ENCODE measurements around the gene ATAD3C. TPM values are rescaled to one million over a fixed set of nuclear protein-coding genes. Genes with fewer than 3 reads are reported as not detected.

The ATAD3C gene
- total and polyA plus RNA-seq, 10 of the 15 experiments (the other 5 are each of a cell fraction or from before 2014, with no cell fraction given) = 0.03 to 3.1 (median 0.86) TPM

DNA sequence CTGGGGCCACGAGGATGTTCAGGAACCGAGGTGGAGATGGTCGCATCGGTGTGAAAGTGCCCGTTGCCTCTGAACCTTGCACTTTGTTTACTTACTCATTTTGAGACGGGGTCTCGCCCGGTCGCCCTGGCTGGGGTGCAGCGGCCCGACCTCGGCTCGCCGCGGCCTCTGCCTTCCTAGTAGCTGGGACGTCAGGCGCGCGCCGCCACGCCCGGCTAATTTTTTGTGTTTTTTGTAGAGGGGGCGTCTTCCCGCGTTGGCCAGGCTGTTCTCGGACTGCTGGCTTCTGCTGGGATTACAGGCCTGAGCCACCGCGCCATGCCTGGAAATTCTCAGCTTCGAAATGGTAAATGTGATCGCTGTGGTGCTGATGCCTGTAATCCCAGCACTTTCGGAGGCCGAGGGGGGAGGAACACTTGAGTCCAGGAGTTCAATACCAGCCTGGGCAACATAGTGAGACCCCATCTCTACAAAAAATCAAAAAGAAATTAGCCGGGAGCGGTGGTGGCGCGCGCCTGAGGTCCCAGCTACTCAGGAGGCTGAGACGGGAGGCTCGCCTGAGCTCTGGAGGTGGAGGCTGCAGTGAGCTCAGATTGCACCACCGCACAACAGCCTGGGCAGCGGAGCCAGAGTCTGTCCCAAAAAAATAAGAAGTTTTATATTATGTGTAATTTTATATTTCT lies 41.7 kb upstream of the ATAD3C start:
- Histone ChIP-seq H3K4me3 (peak overlapping the region; percentile 98), H3K79me2 (ENCODE audit: control insufficient read depth, insufficient read depth, low read length) (peaks cover 46% of the 10 kb centered on the region), H3K4me2 (ENCODE audit: control insufficient read depth, insufficient read depth) (peak overlapping the region; percentile 70), H2AFZ (ENCODE audit: control insufficient read depth, low read depth, low read length) (peak overlapping the region; percentile 75; the same call in 1 of the 2 replicates), H3K4me1 (ENCODE audit: control insufficient read depth, insufficient read depth, low read length) (peaks cover 16% of the 10 kb centered on the region), H3K27me3 (replicated peaks in 1 of 2; ENCODE audit: control insufficient read depth in 2 of 2, insufficient read depth in 2 of 2, low read length in 1 of 2) (no peaks in the 10 kb centered on the region), H3K9me3 (replicated peaks; ENCODE audit: control insufficient read depth, insufficient read depth, low read length) (peaks cover 10% of the 10 kb centered on the region), H3K36me3 (ENCODE audit: control insufficient read depth in 2 of 2, insufficient read depth in 2 of 2, low read length in 1 of 2) (peaks cover 2 to 8% of the 10 kb centered on the region in 2 experiments; a peak in 3 of 4 replicates), H4K20me1 (ENCODE audit: control insufficient read depth, insufficient read depth) (no peaks in the 10 kb centered on the region), H3K9ac (ENCODE audit: control insufficient read depth, insufficient read depth, low read length) (peak overlapping the region; percentile 97), H3K27ac (ENCODE audit: control insufficient read depth, insufficient read depth) (peak overlapping the region; percentile 93)
- DNase-seq (ENCODE audit: low read depth, low spot score) (no peak), ATAC-seq (peak; percentile 44), FAIRE-seq (no peak)
- CTCF ChIA-PET = interaction anchor here (0.6 to 2.3 kb wide), 8 partner anchors 9 to 98 kb away, joined by 3 to 7 read pairs (median 4); partner anchors contain the start of genes AURKAIP1 and CCNL2
- TF ChIP-seq, protein P1, sequence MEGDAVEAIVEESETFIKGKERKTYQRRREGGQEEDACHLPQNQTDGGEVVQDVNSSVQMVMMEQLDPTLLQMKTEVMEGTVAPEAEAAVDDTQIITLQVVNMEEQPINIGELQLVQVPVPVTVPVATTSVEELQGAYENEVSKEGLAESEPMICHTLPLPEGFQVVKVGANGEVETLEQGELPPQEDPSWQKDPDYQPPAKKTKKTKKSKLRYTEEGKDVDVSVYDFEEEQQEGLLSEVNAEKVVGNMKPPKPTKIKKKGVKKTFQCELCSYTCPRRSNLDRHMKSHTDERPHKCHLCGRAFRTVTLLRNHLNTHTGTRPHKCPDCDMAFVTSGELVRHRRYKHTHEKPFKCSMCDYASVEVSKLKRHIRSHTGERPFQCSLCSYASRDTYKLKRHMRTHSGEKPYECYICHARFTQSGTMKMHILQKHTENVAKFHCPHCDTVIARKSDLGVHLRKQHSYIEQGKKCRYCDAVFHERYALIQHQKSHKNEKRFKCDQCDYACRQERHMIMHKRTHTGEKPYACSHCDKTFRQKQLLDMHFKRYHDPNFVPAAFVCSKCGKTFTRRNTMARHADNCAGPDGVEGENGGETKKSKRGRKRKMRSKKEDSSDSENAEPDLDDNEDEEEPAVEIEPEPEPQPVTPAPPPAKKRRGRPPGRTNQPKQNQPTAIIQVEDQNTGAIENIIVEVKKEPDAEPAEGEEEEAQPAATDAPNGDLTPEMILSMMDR (IDR thresholded peaks at IDR 0.05 in 2 of 3, conservative IDR thresholded peaks at IDR 0.05 in 1 of 3; ENCODE audit: control insufficient read depth in 2 of 3, extremely low read depth in 1 of 3, insufficient read depth in 1 of 3, low read depth in 3 of 3, low read length in 3 of 3) = 0 out of 6 replicates have a peak, but pooled peaks of 1 of the 3 experiments have one; percentile 16
- peak; percentile 69; the same call in 1 of the 2 replicates for TF ChIP-seq PAX5 (IDR thresholded peaks at IDR 0.05; ENCODE audit: borderline replicate concordance, low read depth, low read length)
- TF ChIP-seq ZNF217 (IDR thresholded peaks at IDR 0.05) = no peak
- TF ChIP-seq DPF2 (IDR thresholded peaks at IDR 0.05) = peak; percentile 31; the same call in 1 of the 2 replicates
- TF ChIP-seq, protein P2, sequence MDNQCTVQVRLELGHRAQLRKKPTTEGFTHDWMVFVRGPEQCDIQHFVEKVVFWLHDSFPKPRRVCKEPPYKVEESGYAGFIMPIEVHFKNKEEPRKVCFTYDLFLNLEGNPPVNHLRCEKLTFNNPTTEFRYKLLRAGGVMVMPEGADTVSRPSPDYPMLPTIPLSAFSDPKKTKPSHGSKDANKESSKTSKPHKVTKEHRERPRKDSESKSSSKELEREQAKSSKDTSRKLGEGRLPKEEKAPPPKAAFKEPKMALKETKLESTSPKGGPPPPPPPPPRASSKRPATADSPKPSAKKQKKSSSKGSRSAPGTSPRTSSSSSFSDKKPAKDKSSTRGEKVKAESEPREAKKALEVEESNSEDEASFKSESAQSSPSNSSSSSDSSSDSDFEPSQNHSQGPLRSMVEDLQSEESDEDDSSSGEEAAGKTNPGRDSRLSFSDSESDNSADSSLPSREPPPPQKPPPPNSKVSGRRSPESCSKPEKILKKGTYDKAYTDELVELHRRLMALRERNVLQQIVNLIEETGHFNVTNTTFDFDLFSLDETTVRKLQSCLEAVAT (IDR thresholded peaks at IDR 0.05) = peak; percentile 84
- TF ChIP-seq, protein P3, sequence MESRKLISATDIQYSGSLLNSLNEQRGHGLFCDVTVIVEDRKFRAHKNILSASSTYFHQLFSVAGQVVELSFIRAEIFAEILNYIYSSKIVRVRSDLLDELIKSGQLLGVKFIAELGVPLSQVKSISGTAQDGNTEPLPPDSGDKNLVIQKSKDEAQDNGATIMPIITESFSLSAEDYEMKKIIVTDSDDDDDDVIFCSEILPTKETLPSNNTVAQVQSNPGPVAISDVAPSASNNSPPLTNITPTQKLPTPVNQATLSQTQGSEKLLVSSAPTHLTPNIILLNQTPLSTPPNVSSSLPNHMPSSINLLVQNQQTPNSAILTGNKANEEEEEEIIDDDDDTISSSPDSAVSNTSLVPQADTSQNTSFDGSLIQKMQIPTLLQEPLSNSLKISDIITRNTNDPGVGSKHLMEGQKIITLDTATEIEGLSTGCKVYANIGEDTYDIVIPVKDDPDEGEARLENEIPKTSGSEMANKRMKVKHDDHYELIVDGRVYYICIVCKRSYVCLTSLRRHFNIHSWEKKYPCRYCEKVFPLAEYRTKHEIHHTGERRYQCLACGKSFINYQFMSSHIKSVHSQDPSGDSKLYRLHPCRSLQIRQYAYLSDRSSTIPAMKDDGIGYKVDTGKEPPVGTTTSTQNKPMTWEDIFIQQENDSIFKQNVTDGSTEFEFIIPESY (IDR thresholded peaks at IDR 0.05) = no peak
- TF ChIP-seq, protein P4, sequence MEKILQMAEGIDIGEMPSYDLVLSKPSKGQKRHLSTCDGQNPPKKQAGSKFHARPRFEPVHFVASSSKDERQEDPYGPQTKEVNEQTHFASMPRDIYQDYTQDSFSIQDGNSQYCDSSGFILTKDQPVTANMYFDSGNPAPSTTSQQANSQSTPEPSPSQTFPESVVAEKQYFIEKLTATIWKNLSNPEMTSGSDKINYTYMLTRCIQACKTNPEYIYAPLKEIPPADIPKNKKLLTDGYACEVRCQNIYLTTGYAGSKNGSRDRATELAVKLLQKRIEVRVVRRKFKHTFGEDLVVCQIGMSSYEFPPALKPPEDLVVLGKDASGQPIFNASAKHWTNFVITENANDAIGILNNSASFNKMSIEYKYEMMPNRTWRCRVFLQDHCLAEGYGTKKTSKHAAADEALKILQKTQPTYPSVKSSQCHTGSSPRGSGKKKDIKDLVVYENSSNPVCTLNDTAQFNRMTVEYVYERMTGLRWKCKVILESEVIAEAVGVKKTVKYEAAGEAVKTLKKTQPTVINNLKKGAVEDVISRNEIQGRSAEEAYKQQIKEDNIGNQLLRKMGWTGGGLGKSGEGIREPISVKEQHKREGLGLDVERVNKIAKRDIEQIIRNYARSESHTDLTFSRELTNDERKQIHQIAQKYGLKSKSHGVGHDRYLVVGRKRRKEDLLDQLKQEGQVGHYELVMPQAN (conservative IDR thresholded peaks at IDR 0.05) = 0 out of 2 replicates have a peak, but pooled peaks have one; percentile 36
- TF ChIP-seq EGR1 (IDR thresholded peaks at IDR 0.05; ENCODE audit: borderline replicate concordance in 1 of 2, low read depth in 2 of 2, low read length in 2 of 2) = 0 out of 3 replicates have a peak, but pooled peaks of 1 of the 2 experiments have one; percentile 32
- 0 out of 2 replicates have a peak, but pooled peaks have one; percentile 1 for TF ChIP-seq JUND (IDR thresholded peaks at IDR 0.05; ENCODE audit: low read depth, low read length)
- TF ChIP-seq SMARCA5 (IDR thresholded peaks at IDR 0.05) = 0 out of 2 replicates have a peak, but pooled peaks have one; percentile 7
- TF ChIP-seq ZNF207 (IDR thresholded peaks at IDR 0.05; ENCODE audit: borderline replicate concordance) = no peak
- intact Hi-C loops (cut with micrococcal nuclease; ENCODE audit: unreplicated experiment) (loop anchor here (2.0 kb wide), 1 partner anchor 33 kb away; no protein-coding TSS in a partner anchor), in situ Hi-C loops (cut with MboI) (no loop called here)
- no TSS peak for BruUV-seq (replicated peaks)
- POLR2A ChIA-PET = interaction anchor here (0.7 to 2.7 kb wide), 5 partner anchors 9 to 32 kb away, joined by 3 to 15 read pairs (median 4); partner anchors contain the start of genes ANKRD65, AURKAIP1, CCNL2 and VWA1
- 19% methylated on average over 34 of the region's 41 CpGs for WGBS (ENCODE audit: insufficient coverage, insufficient replicate concordance, low lambda C conversion rate, missing lambda C conversion rate)
- SMC1A ChIA-PET (ENCODE audit: uncharacterized antibody, unreplicated experiment) = interaction anchor here (0.8 to 1.1 kb wide), 5 partner anchors 9 to 33 kb away, joined by 3 to 5 read pairs (median 4); partner anchors contain the start of gene AURKAIP1
- RAD21 ChIA-PET (ENCODE audit: unreplicated experiment) = interaction anchor here (1.2 to 1.6 kb wide), 3 partner anchors 30 to 34 kb away, joined by 3 to 8 read pairs (median 4); no protein-coding TSS in a partner anchor

Data from GM12878 (cell line).